ENCODE measurements around the gene LRSAM1. TPM values are rescaled to one million over a fixed set of nuclear protein-coding genes. Genes with fewer than 3 reads are reported as not detected.
A peak's percentile ranks its signal among the peaks of the same experiment; 100 is the strongest.

LRSAM1 gene
- polyA plus RNA-seq, 1 donor (not counting 4 experiments of a cell fraction or from before 2014, with no cell fraction given), result 5.2 TPM

- Histone ChIP-seq H3K9me3 (ENCODE audit: control insufficient read depth, low read depth, low read length) (no peaks in the 10 kb centered on the region), H2AFZ (ENCODE audit: control insufficient read depth, low read length) (no peak overlapping the region), H3K36me3 (ENCODE audit: control insufficient read depth in 2 of 2, extremely low read depth in 1 of 2, insufficient read depth in 2 of 2, low read length in 2 of 2) (peaks cover 47 to 58% of the 10 kb centered on the region in 2 experiments), H3K4me2 (ENCODE audit: control insufficient read depth, extremely low read depth, insufficient read depth, low read depth, low read length) (no peak overlapping the region), H3K9ac (ENCODE audit: control insufficient read depth, extremely low read depth, insufficient read depth, low read length) (no peak overlapping the region), H3K79me2 (ENCODE audit: control insufficient read depth, insufficient read depth, low read length) (peaks cover 3% of the 10 kb centered on the region), H3K9me1 (ENCODE audit: control insufficient read depth, extremely low read depth, insufficient read depth, low read length) (peaks cover 2% of the 10 kb centered on the region), H3K27me3 (ENCODE audit: control insufficient read depth, extremely low read depth, insufficient read depth, low read length) (no peaks in the 10 kb centered on the region), H3K4me3 (ENCODE audit: control insufficient read depth in 2 of 3, extremely low read depth in 1 of 3, insufficient read depth in 2 of 3, low read depth in 1 of 3, low read length in 3 of 3) (no peak overlapping the region), H3K4me1 (ENCODE audit: control insufficient read depth, extremely low read depth, insufficient read depth, low read length) (no peaks in the 10 kb centered on the region), H3K27ac (ENCODE audit: control insufficient read depth, insufficient read depth, low read length) (no peak overlapping the region), H4K20me1 (ENCODE audit: control insufficient read depth, extremely low read depth, insufficient read depth, low read length) (peaks cover 3% of the 10 kb centered on the region)
- no peak for TF ChIP-seq EZH2 (IDR thresholded peaks at IDR 0.05; ENCODE audit: low read length)
- peak in 1 of 3 experiments; percentile 23 for TF ChIP-seq CTCF (optimal IDR thresholded peaks at IDR 0.05 in 1 of 3, IDR thresholded peaks at IDR 0.05 in 1 of 3, conservative IDR thresholded peaks at IDR 0.05 in 1 of 3; ENCODE audit: extremely low read depth in 1 of 3, insufficient read depth in 2 of 3, low read length in 3 of 3)
- FAIRE-seq, result no peak
- dilution Hi-C loops (cut with MboI; ENCODE audit: extremely low pct_ligation_motif_present, low sequenced_read_pairs), result no loop called here
- DNase-seq (ENCODE audit: low read depth, low spot score), result no peak
Observed at GRCh38 chr9:127437497-127438264, 13.6 kb upstream of the LRSAM1 start.

GRCh38 chr9:127438394-127438793 lies 12.9 kb upstream of the LRSAM1 start:
- Histone ChIP-seq H3K4me1 (ENCODE audit: control insufficient read depth, extremely low read depth, insufficient read depth, low read length) (no peaks in the 10 kb centered on the region), H3K27me3 (ENCODE audit: control insufficient read depth, extremely low read depth, insufficient read depth, low read length) (no peaks in the 10 kb centered on the region), H3K27ac (ENCODE audit: control insufficient read depth, insufficient read depth, low read length) (no peak overlapping the region), H3K9me1 (ENCODE audit: control insufficient read depth, extremely low read depth, insufficient read depth, low read length) (peaks cover 2% of the 10 kb centered on the region), H3K79me2 (ENCODE audit: control insufficient read depth, insufficient read depth, low read length) (no peaks in the 10 kb centered on the region), H3K4me2 (ENCODE audit: control insufficient read depth, extremely low read depth, insufficient read depth, low read depth, low read length) (no peak overlapping the region), H3K36me3 (ENCODE audit: control insufficient read depth in 2 of 2, extremely low read depth in 1 of 2, insufficient read depth in 2 of 2, low read length in 2 of 2) (peaks cover 43 to 57% of the 10 kb centered on the region in 2 experiments), H3K4me3 (ENCODE audit: control insufficient read depth in 2 of 3, extremely low read depth in 1 of 3, insufficient read depth in 2 of 3, low read depth in 1 of 3, low read length in 3 of 3) (no peak overlapping the region), H3K9me3 (ENCODE audit: control insufficient read depth, low read depth, low read length) (peaks cover 2% of the 10 kb centered on the region), H4K20me1 (ENCODE audit: control insufficient read depth, extremely low read depth, insufficient read depth, low read length) (no peaks in the 10 kb centered on the region), H3K9ac (ENCODE audit: control insufficient read depth, extremely low read depth, insufficient read depth, low read length) (no peak overlapping the region), H2AFZ (ENCODE audit: control insufficient read depth, low read length) (no peak overlapping the region)
- no peak for FAIRE-seq
- dilution Hi-C loops (cut with MboI; ENCODE audit: extremely low pct_ligation_motif_present, low sequenced_read_pairs), result no loop called here
- TF ChIP-seq EZH2 (IDR thresholded peaks at IDR 0.05; ENCODE audit: low read length) (no peak), CTCF (optimal IDR thresholded peaks at IDR 0.05 in 1 of 3, IDR thresholded peaks at IDR 0.05 in 1 of 3, conservative IDR thresholded peaks at IDR 0.05 in 1 of 3; ENCODE audit: extremely low read depth in 1 of 3, insufficient read depth in 2 of 3, low read length in 3 of 3) (no peak)
- DNase-seq (ENCODE audit: low read depth, low spot score), result no peak
